GM19035 (cell line): ENCODE data around the gene CRCP.
A peak's percentile ranks its signal among the peaks of the same experiment; 100 is the strongest.
"Not testable (repeated sequence)": the region's sequence is repeated elsewhere in the genome, so short reads cannot be mapped to it uniquely, and the experiment has no call there.

Experiments
- ATAC-seq: cut with Tn5 transposase; IDR thresholded peaks from one replicate; pipeline ENCODE4 v1.9.1; 2021; ENCODE audit not compliant: unreplicated experiment

CRCP gene

GRCh38 chr7:66114743-66115649 lies at the start of gene CRCP:
TSS of gene CRCP (plus strand) at chr7:66114847. CDS start at chr7:66114963, 116 bp downstream.
- peak; percentile 84 for ATAC-seq

- ATAC-seq = no peak
Measured at GRCh38 chr7:66069732-66070131, 44.9 kb upstream of the CRCP start.

GRCh38 chr7:66070222-66070621 lies 44.4 kb upstream of the CRCP start:
- no peak for ATAC-seq

GRCh38 chr7:66072208-66072607 lies 42.4 kb upstream of the CRCP start:
- not testable (repeated sequence) for ATAC-seq

- ATAC-seq = peak; percentile 99
Measured at GRCh38 chr7:66075590-66076461, 38.8 kb upstream of the CRCP start, which contains the start of gene ASL. TSS of gene ASL (plus strand) at chr7:66075819. CDS start at chr7:66076082, 263 bp downstream.

GRCh38 chr7:66076462-66077329 lies 38.0 kb upstream of the CRCP start:
- ATAC-seq = no peak

- no peak for ATAC-seq
Measured at GRCh38 chr7:66078067-66078466, 36.6 kb upstream of the CRCP start.

- no peak for ATAC-seq
Measured at GRCh38 chr7:66082083-66082482, 32.6 kb upstream of the CRCP start.

- ATAC-seq = no peak
Measured at GRCh38 chr7:66082886-66083415, 31.7 kb upstream of the CRCP start.

- no peak for ATAC-seq
Measured at GRCh38 chr7:66083677-66084076, 31.0 kb upstream of the CRCP start.

- ATAC-seq = no peak
Measured at GRCh38 chr7:66088861-66089838, 25.5 kb upstream of the CRCP start.

GRCh38 chr7:66092654-66093053 lies 22.0 kb upstream of the CRCP start:
- ATAC-seq = no peak

GRCh38 chr7:66095010-66095409 lies 19.6 kb upstream of the CRCP start:
- no peak for ATAC-seq

GRCh38 chr7:66099232-66099550 lies 15.5 kb upstream of the CRCP start:
- ATAC-seq = no peak

GRCh38 chr7:66099551-66100407 lies 14.9 kb upstream of the CRCP start:
- ATAC-seq = no peak

GRCh38 chr7:66100408-66101050 lies 14.1 kb upstream of the CRCP start:
- no peak for ATAC-seq

- not testable (repeated sequence) for ATAC-seq
Measured at GRCh38 chr7:66102168-66102567, 12.5 kb upstream of the CRCP start.

GRCh38 chr7:66103994-66104393 lies 10.7 kb upstream of the CRCP start:
- ATAC-seq = not testable (repeated sequence)
